ENCODE data around the gene GDF2. TPM values are rescaled to one million over a fixed set of nuclear protein-coding genes. Genes with fewer than 3 reads are reported as not detected.

GDF2 gene
- total RNA-seq, 1 donor from 2014 or later, result 0.21 TPM

GRCh38 chr10:47317251-47317650, 5.0 kb upstream of the GDF2 start:
- Histone ChIP-seq H3K36me3 (no peaks in the 10 kb centered on the region), H3K27me3 (no peaks in the 10 kb centered on the region), H3K27ac (no peak overlapping the region), H3K9me3 (no peaks in the 10 kb centered on the region), H3K4me1 (no peaks in the 10 kb centered on the region), H3K4me3 (no peak overlapping the region)
- no peak for TF ChIP-seq CTCF (IDR thresholded peaks at IDR 0.05)
- no peak for DNase-seq (ENCODE audit: low spot score in 2 of 2)
- intact Hi-C loops (cut with DNase I), result no loop called here

GRCh38 chr10:47318706-47319105, 3.5 kb upstream of the GDF2 start:
- Histone ChIP-seq H3K27me3 (no peaks in the 10 kb centered on the region), H3K27ac (no peak overlapping the region), H3K9me3 (no peaks in the 10 kb centered on the region), H3K4me3 (no peak overlapping the region), H3K36me3 (no peaks in the 10 kb centered on the region), H3K4me1 (no peaks in the 10 kb centered on the region)
- DNase-seq (ENCODE audit: low spot score in 2 of 2), result peak in 1 of 2 donors; percentile 38
- no peak for TF ChIP-seq CTCF (IDR thresholded peaks at IDR 0.05)
- intact Hi-C loops (cut with DNase I), result no loop called here

- intact Hi-C loops (cut with DNase I), result no loop called here
- DNase-seq (ENCODE audit: low spot score in 2 of 2), result peak in 1 of 2 donors; percentile 35
- Histone ChIP-seq H3K27ac (no peak overlapping the region), H3K36me3 (no peaks in the 10 kb centered on the region), H3K9me3 (no peaks in the 10 kb centered on the region), H3K27me3 (no peaks in the 10 kb centered on the region), H3K4me3 (no peak overlapping the region), H3K4me1 (no peaks in the 10 kb centered on the region)
- TF ChIP-seq CTCF (IDR thresholded peaks at IDR 0.05), result no peak
Measured at GRCh38 chr10:47319784-47320183, 2.5 kb upstream of the GDF2 start.

GRCh38 chr10:47320812-47321211, 1.4 kb upstream of the GDF2 start:
- no peaks in the 10 kb centered on the region for H3K36me3 ChIP-seq
- no peaks in the 10 kb centered on the region for H3K4me1 ChIP-seq
- no peak for TF ChIP-seq CTCF (IDR thresholded peaks at IDR 0.05)
- H3K27me3 ChIP-seq, result no peaks in the 10 kb centered on the region
- H3K27ac ChIP-seq, result no peak overlapping the region
- peak in 1 of 2 donors; percentile 43 for DNase-seq (ENCODE audit: low spot score in 2 of 2)
- intact Hi-C loops (cut with DNase I), result no loop called here
- no peaks in the 10 kb centered on the region for H3K9me3 ChIP-seq
- H3K4me3 ChIP-seq, result no peak overlapping the region

- H3K36me3 ChIP-seq, result no peaks in the 10 kb centered on the region
- no peaks in the 10 kb centered on the region for H3K9me3 ChIP-seq
- intact Hi-C loops (cut with DNase I), result no loop called here
- H3K4me3 ChIP-seq, result no peak overlapping the region
- H3K27me3 ChIP-seq, result no peaks in the 10 kb centered on the region
- H3K27ac ChIP-seq, result no peak overlapping the region
- no peak for TF ChIP-seq CTCF (IDR thresholded peaks at IDR 0.05)
- DNase-seq (ENCODE audit: low spot score in 2 of 2), result peak in 1 of 2 donors; percentile 40
- H3K4me1 ChIP-seq, result no peaks in the 10 kb centered on the region
Measured at GRCh38 chr10:47321521-47322195, 596 bp upstream of the GDF2 start.

- H3K4me1 ChIP-seq, result no peaks in the 10 kb centered on the region
- intact Hi-C loops (cut with DNase I), result no loop called here
- no peaks in the 10 kb centered on the region for H3K9me3 ChIP-seq
- no peaks in the 10 kb centered on the region for H3K36me3 ChIP-seq
- TF ChIP-seq CTCF (IDR thresholded peaks at IDR 0.05), result no peak
- H3K27me3 ChIP-seq, result no peaks in the 10 kb centered on the region
- DNase-seq (ENCODE audit: low spot score in 2 of 2), result no peak
- no peak overlapping the region for H3K27ac ChIP-seq
- H3K4me3 ChIP-seq, result no peak overlapping the region
Measured at GRCh38 chr10:47323087-47323486, 833 bp downstream of the GDF2 start.

Data from ascending aorta (tissue), 2 donors.